ENCODE results near the gene CABP1. TPM values are rescaled to one million over a fixed set of nuclear protein-coding genes. Genes with fewer than 3 reads are reported as not detected.

CABP1 gene
- total RNA-seq, 1 donor from 2014 or later, result 5.5 TPM

- intact Hi-C loops (cut with DNase I), result no loop called here
- DNase-seq (ENCODE audit: missing footprints) (no peak), ATAC-seq (peak; percentile 63)
Observed at GRCh38 chr12:120628919-120629318, 11.5 kb upstream of the CABP1 start.

- intact Hi-C loops (cut with DNase I), result no loop called here
- DNase-seq (ENCODE audit: missing footprints) (no peak), ATAC-seq (no peak)
Observed at GRCh38 chr12:120630104-120630892, 10.1 kb upstream of the CABP1 start.

GRCh38 chr12:120631097-120631496, 9.3 kb upstream of the CABP1 start:
- intact Hi-C loops (cut with DNase I), result no loop called here
- no peak for DNase-seq (ENCODE audit: missing footprints)
- no peak for ATAC-seq

- ATAC-seq (peak; percentile 85), DNase-seq (ENCODE audit: missing footprints) (peak; percentile 74)
- intact Hi-C loops (cut with DNase I), result no loop called here
Observed at GRCh38 chr12:120640861-120641833, 721 bp downstream of the CABP1 start.

GRCh38 chr12:120642121-120642520, 1.7 kb downstream of the CABP1 start:
- intact Hi-C loops (cut with DNase I), result no loop called here
- DNase-seq (ENCODE audit: missing footprints) (no peak), ATAC-seq (no peak)

GRCh38 chr12:120642826-120643225, 2.4 kb downstream of the CABP1 start:
- ATAC-seq, result no peak
- DNase-seq (ENCODE audit: missing footprints), result no peak
- intact Hi-C loops (cut with DNase I), result no loop called here

GRCh38 chr12:120643574-120643973, 3.1 kb downstream of the CABP1 start:
- intact Hi-C loops (cut with DNase I), result no loop called here
- DNase-seq (ENCODE audit: missing footprints), result no peak
- ATAC-seq, result no peak

GRCh38 chr12:120646044-120646443, 5.6 kb downstream of the CABP1 start:
- intact Hi-C loops (cut with DNase I), result loop anchor here (5.0 kb wide), 1 partner anchor 326 kb away; no protein-coding TSS in a partner anchor
- DNase-seq (ENCODE audit: missing footprints) (no peak), ATAC-seq (no peak)

- DNase-seq (ENCODE audit: missing footprints) (no peak), ATAC-seq (no peak)
- intact Hi-C loops (cut with DNase I), result loop anchor here (1.0 to 5.0 kb wide), 2 partner anchors 66 to 325 kb away; no protein-coding TSS in a partner anchor
Observed at GRCh38 chr12:120647375-120647755, 6.9 kb downstream of the CABP1 start.

GRCh38 chr12:120649442-120650232, 9.2 kb downstream of the CABP1 start:
- intact Hi-C loops (cut with DNase I), result loop anchor here (2.0 to 5.0 kb wide), 2 partner anchors 67 to 323 kb away; no protein-coding TSS in a partner anchor
- ATAC-seq (no peak), DNase-seq (ENCODE audit: missing footprints) (no peak)

- intact Hi-C loops (cut with DNase I), result no loop called here
- no peak for DNase-seq (ENCODE audit: missing footprints)
- ATAC-seq, result no peak
Observed at GRCh38 chr12:120650233-120650690, 9.8 kb downstream of the CABP1 start.

- DNase-seq (ENCODE audit: missing footprints) (no peak), ATAC-seq (no peak)
- intact Hi-C loops (cut with DNase I), result no loop called here
Observed at GRCh38 chr12:120651821-120652220, 11.4 kb downstream of the CABP1 start.

GRCh38 chr12:120652656-120653435, 12.4 kb downstream of the CABP1 start:
- no peak for DNase-seq (ENCODE audit: missing footprints)
- no peak for ATAC-seq
- intact Hi-C loops (cut with DNase I), result no loop called here

GRCh38 chr12:120653611-120654010, 13.2 kb downstream of the CABP1 start:
- no peak for ATAC-seq
- no peak for DNase-seq (ENCODE audit: missing footprints)
- intact Hi-C loops (cut with DNase I), result loop anchor here (2.0 kb wide), 1 partner anchor 33 kb away; the partner anchor contains the start of gene MLEC

- ATAC-seq (peak; percentile 89), DNase-seq (ENCODE audit: missing footprints) (peak; percentile 82)
- intact Hi-C loops (cut with DNase I), result loop anchor here (2.0 kb wide), 1 partner anchor 32 kb away; the partner anchor contains the start of gene MLEC
Observed at GRCh38 chr12:120654656-120655055, 14.2 kb downstream of the CABP1 start.

GRCh38 chr12:120656008-120656407, 15.6 kb downstream of the CABP1 start:
- intact Hi-C loops (cut with DNase I), result no loop called here
- DNase-seq (ENCODE audit: missing footprints) (no peak), ATAC-seq (no peak)

- ATAC-seq (no peak), DNase-seq (ENCODE audit: missing footprints) (no peak)
- intact Hi-C loops (cut with DNase I), result no loop called here
Observed at GRCh38 chr12:120658286-120659150, 18.1 kb downstream of the CABP1 start.

Data from Right ventricle myocardium inferior (tissue), 1 donor.